ENCODE measurements around the gene TMA16.

The TMA16 gene

DNA sequence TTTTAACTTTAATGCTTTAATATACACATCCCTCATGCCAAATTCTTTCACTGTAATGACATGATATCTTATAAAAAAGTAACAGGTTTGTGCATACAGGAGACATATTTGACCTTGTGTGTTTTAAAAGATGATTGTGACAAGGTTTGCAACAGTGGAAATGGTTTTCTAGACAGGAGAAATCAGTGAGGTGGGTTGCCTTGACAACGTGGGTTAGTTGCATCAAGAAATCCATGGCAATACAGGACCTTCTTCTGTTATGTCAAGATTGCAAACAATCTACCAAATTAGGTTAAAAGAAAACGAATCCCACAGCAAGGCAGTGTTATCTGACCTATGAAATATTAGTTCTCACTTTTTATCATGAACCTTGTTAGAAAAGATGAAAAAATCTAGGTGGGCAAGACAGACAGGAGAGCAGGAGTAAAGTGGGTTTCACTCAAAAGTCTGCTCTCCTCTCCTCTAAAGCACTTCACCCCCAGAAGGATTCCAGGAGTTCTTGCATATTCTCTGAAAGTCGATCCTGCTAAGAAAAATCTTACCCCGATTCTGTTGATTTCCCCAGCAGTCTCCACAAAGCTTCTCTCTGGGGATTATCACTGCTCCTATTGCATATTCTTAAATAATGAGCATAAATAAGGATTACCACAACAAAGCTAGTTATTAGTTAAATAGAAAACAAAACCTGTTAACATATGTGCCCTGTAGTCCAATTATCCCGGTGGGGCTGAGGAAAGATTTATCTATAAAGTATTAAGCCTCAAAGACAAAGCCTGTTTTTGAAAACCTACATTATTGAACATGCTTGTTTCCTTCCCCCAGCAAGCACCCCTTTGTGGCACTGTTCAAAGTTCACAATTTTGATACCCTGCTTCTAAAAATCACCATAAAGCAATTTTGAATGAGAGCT, 71.0 kb downstream of the TMA16 start:
- no peak for DNase-seq

DNA sequence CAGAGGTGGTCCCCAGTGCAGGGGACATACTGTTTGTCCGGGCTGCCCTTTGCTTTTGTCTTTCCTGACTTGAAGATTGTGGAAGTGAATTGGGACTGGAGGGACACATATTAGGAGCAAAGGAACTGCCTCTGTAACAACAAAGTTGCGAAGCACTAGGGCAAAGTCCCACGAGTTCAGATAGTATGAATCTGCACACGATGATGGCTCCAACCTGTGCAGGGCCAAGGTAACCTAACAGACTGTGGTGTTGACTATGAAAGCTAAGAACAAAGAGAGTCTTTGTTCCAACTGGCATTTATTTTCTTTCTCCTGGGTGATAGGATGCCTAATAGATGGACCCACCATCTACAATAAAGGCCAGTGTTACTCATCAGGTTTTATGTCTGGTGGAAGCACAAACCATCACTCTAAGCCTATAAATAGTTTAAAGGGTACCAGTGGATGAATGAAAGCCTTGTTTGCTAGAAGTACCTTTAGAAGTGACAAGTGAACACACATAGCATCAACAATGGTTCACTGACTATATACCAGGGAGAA, 71.8 kb downstream of the TMA16 start:
- no peak for DNase-seq

DNA sequence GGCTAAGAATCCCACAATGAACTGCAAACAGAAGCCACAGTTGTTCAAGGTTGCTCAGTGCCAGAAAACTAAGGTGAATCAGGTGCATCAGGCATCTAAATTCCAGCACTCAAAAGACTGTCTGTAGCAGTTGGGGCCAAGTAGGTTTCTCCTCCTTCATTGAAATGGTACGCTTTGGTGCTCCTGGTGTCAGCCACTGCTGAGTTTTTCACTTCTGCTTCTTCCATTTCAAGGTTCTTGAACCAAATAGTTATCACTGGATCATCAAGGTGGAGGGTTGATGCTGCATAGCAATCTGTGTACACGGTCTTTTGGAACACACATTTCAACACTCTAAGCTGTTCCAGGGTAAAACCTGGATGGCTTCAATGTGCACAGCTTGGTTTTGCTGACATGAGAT, 74.4 kb downstream of the TMA16 start:
- DNase-seq, result no peak
